CD8-positive, alpha-beta memory T cell (primary cell): Measurements from ENCODE around the gene KCNH5. TPM values are rescaled to one million over a fixed set of nuclear protein-coding genes. Genes with fewer than 3 reads are reported as not detected.

Experiments used
- CTCF ChIA-PET: fragments of 350-600 bp; sonication (Branson Sonifier 250); formaldehyde crosslinking; loops from one replicate; lab custom pipeline; 2021; ENCODE audit warnings: antibody characterized with exemption; lab: Charles Lee
- POLR2A ChIA-PET: fragments of 350-600 bp; sonication (Branson Sonifier 250); formaldehyde crosslinking; loops from one replicate; lab custom pipeline; 2021; ENCODE audit warnings: antibody characterized with exemption; lab: Charles Lee
- DNase-seq, 5 donors: peaks; one replicate each; pipeline versions ENCODE4 v3.0.0 to v3.0.0-alpha.2; 2020 to 2022; ENCODE audit warnings: mixed read lengths in 1 of 5
- H3K27ac ChIP-seq: one replicate; pipeline ENCODE4 v1.7.0; 2013; ENCODE audit warnings: low read depth, mild to moderate bottlenecking, low read length, moderate library complexity
- H3K27me3 ChIP-seq: 2 replicates; pipeline ENCODE4 v1.7.0; 2013; ENCODE audit warnings: low read length, mild to moderate bottlenecking; ENCODE audit not compliant: insufficient read depth, poor library complexity, severe bottlenecking
- H3K36me3 ChIP-seq: 2 replicates; pipeline ENCODE4 v1.7.0; 2013; ENCODE audit warnings: mild to moderate bottlenecking, low read length, moderate library complexity; ENCODE audit not compliant: insufficient read depth
- H3K4me1 ChIP-seq: 2 replicates; pipeline ENCODE4 v1.7.0; 2013; ENCODE audit warnings: mild to moderate bottlenecking, low read length, moderate library complexity; ENCODE audit not compliant: insufficient read depth
- H3K4me3 ChIP-seq: 2 replicates; pipeline ENCODE4 v1.7.0; 2013; ENCODE audit warnings: mild to moderate bottlenecking, low read length
- H3K9me3 ChIP-seq: 2 replicates; pipeline ENCODE4 v1.7.0; 2013; ENCODE audit warnings: mild to moderate bottlenecking, low read length
- H3K27ac Mint-ChIP-seq, 8 donors: one replicate each; pipeline ENCODE4 v1.8.0; 2020 to 2021; ENCODE audit warnings: mixed read lengths in 8 of 8, mild to moderate bottlenecking in 6 of 8, inconsistent platforms in 3 of 8, moderate library complexity in 3 of 8
- H3K27me3 Mint-ChIP-seq, 2 donors: one replicate each; pipeline ENCODE4 v1.8.0; 2020 to 2021; ENCODE audit warnings: mixed read lengths in 2 of 2, mild to moderate bottlenecking in 1 of 2, moderate library complexity in 1 of 2
- H3K36me3 Mint-ChIP-seq, 3 donors: one replicate each; pipeline ENCODE4 v1.8.0; 2020 to 2021; ENCODE audit warnings: mixed read lengths in 3 of 3, inconsistent platforms in 1 of 3, mild to moderate bottlenecking in 1 of 3
- H3K4me1 Mint-ChIP-seq, 3 donors: one replicate each; pipeline ENCODE4 v1.8.0; 2020 to 2021; ENCODE audit warnings: mixed read lengths in 3 of 3, inconsistent platforms in 1 of 3, mild to moderate bottlenecking in 1 of 3
- H3K4me3 Mint-ChIP-seq, 7 donors: one replicate each; pipeline ENCODE4 v1.8.0; 2020 to 2021; ENCODE audit warnings: mixed read lengths in 7 of 7, mild to moderate bottlenecking in 6 of 7, moderate library complexity in 4 of 7, inconsistent platforms in 2 of 7
- H3K9me3 Mint-ChIP-seq, 5 donors: one replicate each; pipeline ENCODE4 v1.8.0; 2020 to 2022; ENCODE audit warnings: mixed read lengths in 5 of 5, mild to moderate bottlenecking in 3 of 5, moderate library complexity in 2 of 5, inconsistent platforms in 1 of 5
- polyA plus RNA-seq: library from polyadenylated mRNA; unstranded; fragments of 300-500 nt; fragmentation: Illumina TruSeq; gene quantifications from one replicate; pipeline ENCODE4 v1.2.3, GENCODE V29; 2021
- total RNA-seq, 2 experiments: library from RNA; stranded (reverse); gene quantifications; one replicate each; pipeline ENCODE4 v1.2.3, GENCODE V29; 2021

Gene KCNH5
- total and polyA plus RNA-seq, 3 experiments from 2014 or later: not detected

GRCh38 chr14:62897771-62898170, 147.5 kb downstream of the KCNH5 start:
- Mint-ChIP-seq H3K4me3 (no peak overlapping the region), H3K27ac (no peak overlapping the region), H3K9me3 (peaks cover 0 to 13% (median 3%) of the 10 kb centered on the region in 5 donors), H3K36me3 (no peaks in the 10 kb centered on the region), H3K4me1 (no peaks in the 10 kb centered on the region), H3K27me3 (no peaks in the 10 kb centered on the region)
- Histone ChIP-seq H3K27me3 (no peaks in the 10 kb centered on the region), H3K4me1 (no peaks in the 10 kb centered on the region), H3K36me3 (no peaks in the 10 kb centered on the region), H3K4me3 (no peak overlapping the region), H3K9me3 (no peaks in the 10 kb centered on the region), H3K27ac (no peak overlapping the region)
- ChIA-PET CTCF (no interaction called here), POLR2A (no interaction called here)
- no peak for DNase-seq

GRCh38 chr14:62896932-62897456, 148.3 kb downstream of the KCNH5 start:
- H3K27me3 ChIP-seq: no peaks in the 10 kb centered on the region
- Mint-ChIP-seq H3K9me3 (peaks cover 0 to 14% (median 3%) of the 10 kb centered on the region in 5 donors), H3K36me3 (no peaks in the 10 kb centered on the region), H3K4me1 (no peaks in the 10 kb centered on the region), H3K27ac (no peak overlapping the region), H3K27me3 (no peaks in the 10 kb centered on the region), H3K4me3 (no peak overlapping the region)
- ChIA-PET CTCF (no interaction called here), POLR2A (no interaction called here)
- H3K27ac ChIP-seq: no peak overlapping the region
- H3K9me3 ChIP-seq: no peaks in the 10 kb centered on the region
- no peaks in the 10 kb centered on the region for H3K4me1 ChIP-seq
- H3K4me3 ChIP-seq: no peak overlapping the region
- no peak for DNase-seq
- no peaks in the 10 kb centered on the region for H3K36me3 ChIP-seq

GRCh38 chr14:62894736-62895135, 150.5 kb downstream of the KCNH5 start:
- H3K4me3 Mint-ChIP-seq: no peak overlapping the region
- no peaks in the 10 kb centered on the region for H3K4me1 ChIP-seq
- H3K27me3 ChIP-seq: no peaks in the 10 kb centered on the region
- H3K27ac ChIP-seq: no peak overlapping the region
- no peaks in the 10 kb centered on the region for H3K9me3 ChIP-seq
- H3K4me1 Mint-ChIP-seq: no peaks in the 10 kb centered on the region
- peaks cover 2 to 7% (median 2%) of the 10 kb centered on the region in 5 donors for H3K9me3 Mint-ChIP-seq
- no peaks in the 10 kb centered on the region for H3K36me3 Mint-ChIP-seq
- H3K4me3 ChIP-seq: no peak overlapping the region
- no peak for DNase-seq
- H3K27me3 Mint-ChIP-seq: no peaks in the 10 kb centered on the region
- no peak overlapping the region for H3K27ac Mint-ChIP-seq
- CTCF ChIA-PET: no interaction called here
- H3K36me3 ChIP-seq: no peaks in the 10 kb centered on the region
- POLR2A ChIA-PET: no interaction called here

DNA sequence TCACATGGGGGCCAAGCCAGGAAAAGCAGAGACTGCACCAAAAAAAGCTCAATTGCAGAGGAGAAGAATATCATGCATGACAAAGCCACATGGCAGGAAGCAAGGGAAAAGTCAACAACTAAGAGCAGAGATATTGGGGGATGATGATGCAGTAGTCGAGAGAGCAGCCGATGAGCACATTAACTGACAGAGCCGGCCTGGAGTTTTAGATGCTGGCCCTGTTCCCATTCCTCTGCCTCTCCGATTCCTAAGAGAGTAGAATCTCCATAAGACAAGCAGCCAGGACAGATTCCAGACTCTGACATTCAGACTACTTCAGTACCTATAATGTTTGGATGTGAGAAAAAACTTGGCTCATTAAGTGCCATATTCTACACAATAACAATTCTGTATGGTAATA, 155.9 kb downstream of the KCNH5 start:
- H3K4me3 ChIP-seq: no peak overlapping the region
- Mint-ChIP-seq H3K4me3 (no peak overlapping the region), H3K9me3 (peaks cover 2 to 7% (median 4%) of the 10 kb centered on the region in 5 donors), H3K27me3 (no peaks in the 10 kb centered on the region), H3K36me3 (no peaks in the 10 kb centered on the region), H3K27ac (peak overlapping the region in 1 of 8 donors; percentile 48), H3K4me1 (no peaks in the 10 kb centered on the region)
- H3K27ac ChIP-seq: no peak overlapping the region
- no peaks in the 10 kb centered on the region for H3K36me3 ChIP-seq
- H3K4me1 ChIP-seq: no peaks in the 10 kb centered on the region
- no peaks in the 10 kb centered on the region for H3K27me3 ChIP-seq
- DNase-seq: no peak
- H3K9me3 ChIP-seq: no peaks in the 10 kb centered on the region
- ChIA-PET CTCF (no interaction called here), POLR2A (no interaction called here)

DNA sequence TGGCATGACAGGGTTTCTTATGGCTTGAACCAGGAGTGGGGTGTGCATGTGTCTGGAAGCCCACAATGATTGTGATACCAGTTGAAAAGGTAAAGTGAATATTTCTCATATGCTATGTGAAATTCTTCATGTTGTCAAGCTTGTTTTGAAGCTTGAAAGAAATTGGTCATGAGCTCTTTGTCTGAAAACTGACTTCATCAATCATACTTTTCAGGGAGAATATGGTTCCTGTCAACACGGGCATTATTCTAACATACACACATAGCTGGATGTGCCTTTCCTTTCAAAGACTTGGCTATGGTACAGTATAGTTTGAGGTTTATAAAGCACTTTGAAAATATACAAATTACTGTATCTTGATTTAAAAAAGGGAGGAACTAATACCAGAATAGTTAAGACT, 158.8 kb downstream of the KCNH5 start:
- Mint-ChIP-seq H3K27me3 (no peaks in the 10 kb centered on the region), H3K9me3 (peaks cover 0 to 4% (median 2%) of the 10 kb centered on the region in 5 donors), H3K27ac (no peak overlapping the region), H3K4me3 (no peak overlapping the region), H3K36me3 (no peaks in the 10 kb centered on the region), H3K4me1 (no peaks in the 10 kb centered on the region)
- DNase-seq: no peak
- Histone ChIP-seq H3K9me3 (no peaks in the 10 kb centered on the region), H3K4me3 (no peak overlapping the region), H3K27me3 (no peaks in the 10 kb centered on the region), H3K4me1 (no peaks in the 10 kb centered on the region), H3K36me3 (no peaks in the 10 kb centered on the region), H3K27ac (no peak overlapping the region)
- ChIA-PET POLR2A (no interaction called here), CTCF (no interaction called here)

DNA sequence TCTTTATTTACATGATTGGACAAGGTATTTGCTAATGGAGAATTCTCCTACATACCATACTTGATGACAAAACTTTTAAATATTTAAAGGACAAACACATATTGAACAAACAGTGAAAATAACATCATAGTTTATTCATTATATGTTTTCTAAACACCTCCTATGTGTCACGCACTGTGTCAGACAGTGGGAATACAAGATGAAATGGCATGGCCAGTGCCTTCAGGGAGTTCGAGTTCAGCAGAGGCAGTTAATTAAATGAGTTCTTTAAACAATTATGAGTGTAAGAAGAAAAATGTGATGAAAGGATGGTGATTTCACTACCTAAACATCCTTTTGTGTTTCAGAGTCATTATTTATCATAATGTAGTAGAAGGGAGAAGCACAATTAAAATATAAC, 159.8 kb downstream of the KCNH5 start:
- DNase-seq: no peak
- Histone ChIP-seq H3K9me3 (no peaks in the 10 kb centered on the region), H3K4me1 (no peaks in the 10 kb centered on the region), H3K27me3 (no peaks in the 10 kb centered on the region), H3K27ac (no peak overlapping the region), H3K36me3 (no peaks in the 10 kb centered on the region), H3K4me3 (no peak overlapping the region)
- Mint-ChIP-seq H3K4me3 (no peak overlapping the region), H3K4me1 (no peaks in the 10 kb centered on the region), H3K27me3 (no peaks in the 10 kb centered on the region), H3K9me3 (peaks cover 0 to 6% (median 2%) of the 10 kb centered on the region in 5 donors), H3K36me3 (no peaks in the 10 kb centered on the region), H3K27ac (no peak overlapping the region)
- ChIA-PET POLR2A (no interaction called here), CTCF (no interaction called here)

DNA sequence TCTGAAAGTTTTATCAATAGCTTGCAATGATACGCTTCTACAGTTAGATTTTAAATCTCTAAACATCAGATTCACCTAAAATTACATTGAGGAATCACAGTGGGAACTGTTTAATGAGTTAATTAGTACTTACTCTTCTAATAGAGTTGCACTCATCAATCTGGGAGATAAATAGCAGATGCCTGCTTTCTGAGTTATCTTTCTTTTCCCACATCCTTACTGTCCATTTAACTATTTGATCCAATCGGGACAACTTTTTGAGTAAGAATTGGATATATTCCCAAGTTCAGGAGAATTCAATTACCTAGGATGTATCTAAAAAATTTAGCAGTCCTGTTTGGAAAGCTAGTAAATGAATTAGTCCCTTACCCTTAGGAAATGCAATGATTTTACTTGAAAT, 162.3 kb downstream of the KCNH5 start:
- DNase-seq: no peak
- Mint-ChIP-seq H3K27ac (no peak overlapping the region), H3K36me3 (no peaks in the 10 kb centered on the region), H3K9me3 (peaks cover 0 to 8% (median 0%) of the 10 kb centered on the region in 5 donors), H3K4me1 (no peaks in the 10 kb centered on the region), H3K27me3 (no peaks in the 10 kb centered on the region), H3K4me3 (no peak overlapping the region)
- POLR2A ChIA-PET: no interaction called here
- no peaks in the 10 kb centered on the region for H3K9me3 ChIP-seq
- no peak overlapping the region for H3K27ac ChIP-seq
- no peaks in the 10 kb centered on the region for H3K4me1 ChIP-seq
- H3K27me3 ChIP-seq: no peaks in the 10 kb centered on the region
- CTCF ChIA-PET: no interaction called here
- no peaks in the 10 kb centered on the region for H3K36me3 ChIP-seq
- H3K4me3 ChIP-seq: no peak overlapping the region

GRCh38 chr14:62866376-62866775, 178.9 kb downstream of the KCNH5 start:
- Mint-ChIP-seq H3K9me3 (peaks cover 0 to 9% (median 3%) of the 10 kb centered on the region in 5 donors), H3K4me1 (no peaks in the 10 kb centered on the region)

More at GRCh38 chr14:62866376-62866775, 178.9 kb downstream of the KCNH5 start:
- Mint-ChIP-seq H3K36me3 (no peaks in the 10 kb centered on the region), H3K27ac (no peak overlapping the region), H3K27me3 (no peaks in the 10 kb centered on the region), H3K4me3 (no peak overlapping the region)
- H3K27ac ChIP-seq: no peak overlapping the region
- ChIA-PET POLR2A (no interaction called here), CTCF (no interaction called here)
- DNase-seq: no peak
- no peaks in the 10 kb centered on the region for H3K9me3 ChIP-seq
- no peak overlapping the region for H3K4me3 ChIP-seq
- H3K27me3 ChIP-seq: no peaks in the 10 kb centered on the region
- no peaks in the 10 kb centered on the region for H3K4me1 ChIP-seq
- no peaks in the 10 kb centered on the region for H3K36me3 ChIP-seq
